NCI-H128 (cell line): ENCODE results near the gene SNAP29.

Source experiments
- DNase-seq: peaks from one replicate; lab custom pipeline; 2025; ENCODE audit not compliant: unreplicated experiment; lab: John Stamatoyannopoulos, UW

Gene SNAP29

DNA sequence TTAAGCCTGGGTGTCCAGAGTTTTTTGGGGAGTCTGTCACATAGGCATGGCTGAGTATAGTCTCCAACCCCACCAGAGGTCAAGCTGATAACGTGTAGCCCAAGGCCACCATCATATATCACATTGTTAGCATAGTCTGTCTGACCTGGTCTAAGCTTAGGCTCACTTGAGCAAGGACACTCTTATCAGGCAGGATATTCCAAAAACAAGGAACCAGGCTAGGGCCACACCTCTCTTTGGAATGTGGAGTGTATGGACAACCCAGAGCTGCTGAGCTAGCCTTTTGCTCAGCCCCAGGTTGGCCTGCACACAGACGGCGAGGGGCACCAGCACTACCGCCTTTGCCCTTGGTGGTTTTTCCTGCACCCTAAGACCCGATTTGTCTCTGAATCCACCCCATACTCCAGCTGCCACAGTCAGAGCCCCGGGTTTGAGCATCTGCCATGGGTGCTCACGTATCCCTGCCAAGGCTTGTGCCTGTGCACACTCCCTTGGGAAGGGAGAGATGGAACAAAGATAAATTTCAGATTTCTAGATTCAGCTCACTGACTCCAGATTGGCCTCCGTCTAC, 7.2 kb downstream of the SNAP29 start:
- DNase-seq, result no peak

DNA sequence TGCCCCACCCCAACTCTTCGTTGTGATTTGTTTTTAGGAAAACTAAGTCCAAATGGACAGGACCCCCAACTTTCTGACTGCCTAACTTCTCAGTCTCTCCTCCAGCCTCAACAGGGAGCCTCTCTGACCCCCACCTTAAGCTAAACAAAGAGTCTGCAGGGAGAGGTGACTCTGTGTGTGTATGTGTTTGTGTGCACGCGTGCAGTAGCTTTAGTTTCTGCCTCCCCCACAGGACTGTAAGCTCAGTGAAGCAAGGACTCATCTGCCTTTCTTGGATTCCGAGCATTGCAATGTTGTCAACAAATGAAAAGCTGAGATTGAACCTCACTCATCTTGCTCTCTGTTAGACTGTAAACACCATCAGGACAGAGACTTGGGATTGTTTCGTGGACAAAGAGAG, 7.9 kb downstream of the SNAP29 start:
- DNase-seq, result no peak

DNA sequence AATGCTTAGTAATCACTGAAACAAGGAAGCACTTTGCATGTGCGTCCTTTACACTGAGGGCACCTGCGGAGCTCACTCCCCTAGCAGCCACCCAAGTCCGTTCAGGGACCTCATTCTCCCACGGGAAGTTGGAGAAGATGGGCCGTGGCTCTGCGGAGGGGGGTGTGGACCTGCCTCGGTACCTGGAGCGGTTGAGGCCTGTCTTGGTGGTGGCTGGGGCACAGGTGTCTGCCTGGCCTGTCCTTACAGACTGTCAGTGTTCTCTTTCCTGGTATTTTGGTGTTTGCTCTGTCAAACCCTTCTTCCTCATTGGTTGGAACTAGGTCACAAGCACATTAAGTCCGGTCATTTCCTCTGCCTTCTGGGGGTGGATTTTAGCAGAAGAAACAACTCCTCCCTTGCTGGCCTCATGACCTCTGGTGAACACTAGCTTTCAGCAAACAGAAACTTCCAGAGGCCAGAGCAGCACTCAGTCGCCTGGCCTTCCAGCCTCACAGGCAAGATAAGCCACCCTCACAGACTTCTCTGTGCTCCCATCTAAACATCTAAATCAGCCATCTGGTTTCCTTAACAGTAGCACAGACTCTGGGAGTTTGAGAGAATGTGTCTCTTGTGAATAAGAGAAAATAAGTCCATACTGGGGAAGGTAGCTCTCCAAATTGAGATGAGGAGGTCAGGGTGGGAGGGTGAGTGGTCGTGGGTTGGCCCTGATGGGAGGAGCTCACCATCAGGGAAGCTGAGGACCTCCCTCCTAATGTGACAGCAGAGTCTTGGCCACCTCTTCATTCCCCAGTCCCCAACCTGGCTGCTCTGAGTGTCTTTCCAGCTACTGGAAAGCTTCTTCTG, 8.6 kb downstream of the SNAP29 start:
- DNase-seq, result no peak

DNA sequence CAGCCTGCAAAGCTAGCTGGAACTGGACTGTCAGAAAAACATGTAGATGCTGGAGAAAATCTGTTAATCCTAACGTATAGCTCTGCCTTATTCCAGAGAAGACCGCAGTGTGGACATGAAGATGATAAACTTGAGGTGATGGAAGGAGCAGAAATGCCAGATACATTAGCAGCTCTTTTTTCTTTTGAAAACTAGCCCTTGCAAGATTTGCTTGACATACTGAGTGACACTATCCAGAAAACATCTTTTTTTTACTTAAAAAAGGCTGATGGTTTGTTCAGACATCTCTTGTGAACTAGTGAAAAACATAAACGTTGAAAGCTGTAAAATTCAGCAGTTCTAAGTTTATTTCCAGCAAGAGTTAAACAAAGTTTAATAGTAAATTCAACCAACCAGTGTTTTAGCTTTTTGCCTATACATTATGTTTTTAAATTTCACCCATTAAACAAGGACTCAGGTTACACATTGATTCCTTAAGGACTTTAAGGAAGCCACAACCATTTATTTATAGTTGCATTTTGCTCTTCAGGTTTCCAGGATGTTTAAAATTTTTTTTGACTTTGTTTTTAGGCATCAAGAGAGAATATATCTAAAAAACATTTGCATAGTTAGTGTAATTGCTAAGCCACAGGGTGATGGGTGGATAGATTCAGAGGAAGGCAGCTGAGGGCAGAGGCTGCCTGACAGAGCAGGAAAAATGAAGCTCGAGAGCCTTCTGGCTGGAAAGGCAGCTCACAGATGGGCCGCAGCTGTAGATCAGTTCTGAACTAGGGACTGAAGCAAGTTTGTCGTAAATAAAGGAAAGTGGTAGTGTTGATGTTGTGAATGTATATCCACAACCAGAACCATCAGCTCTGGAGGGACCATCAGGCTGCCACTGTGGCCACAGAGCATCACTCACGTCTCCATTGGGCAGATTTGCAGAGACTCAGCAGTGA, 9.5 kb downstream of the SNAP29 start:
- DNase-seq, result no peak

GRCh38 chr22:20869234-20869633, 10.4 kb downstream of the SNAP29 start:
- DNase-seq, result no peak

- DNase-seq, result no peak
Observed at GRCh38 chr22:20873214-20873613, 14.4 kb downstream of the SNAP29 start.

GRCh38 chr22:20875296-20875695, 16.5 kb downstream of the SNAP29 start:
- no peak for DNase-seq

DNA sequence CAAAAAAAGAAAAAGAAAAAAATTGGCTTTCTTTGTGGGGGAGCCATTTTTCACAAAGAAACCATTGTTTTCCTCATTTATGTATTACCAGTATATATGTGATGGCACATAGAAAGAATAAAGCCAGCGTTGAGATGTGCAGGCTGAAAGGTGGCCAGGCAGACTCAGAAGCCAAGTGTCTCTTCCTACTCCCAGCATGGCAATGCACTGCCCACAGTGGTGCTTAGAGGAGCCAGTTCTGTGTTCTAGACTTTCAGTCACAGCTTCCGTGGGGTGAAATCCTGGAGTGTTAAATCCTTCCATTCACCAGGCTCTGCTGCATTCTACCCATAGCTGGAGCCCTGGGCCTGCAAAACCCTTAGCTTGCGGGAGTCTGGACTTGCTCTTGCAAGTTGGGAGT, 18.9 kb downstream of the SNAP29 start:
- DNase-seq, result no peak

GRCh38 chr22:20881231-20881630, 22.4 kb downstream of the SNAP29 start:
- DNase-seq, result no peak

GRCh38 chr22:20881869-20882815, 23.3 kb downstream of the SNAP29 start:
- DNase-seq, result no peak

DNA sequence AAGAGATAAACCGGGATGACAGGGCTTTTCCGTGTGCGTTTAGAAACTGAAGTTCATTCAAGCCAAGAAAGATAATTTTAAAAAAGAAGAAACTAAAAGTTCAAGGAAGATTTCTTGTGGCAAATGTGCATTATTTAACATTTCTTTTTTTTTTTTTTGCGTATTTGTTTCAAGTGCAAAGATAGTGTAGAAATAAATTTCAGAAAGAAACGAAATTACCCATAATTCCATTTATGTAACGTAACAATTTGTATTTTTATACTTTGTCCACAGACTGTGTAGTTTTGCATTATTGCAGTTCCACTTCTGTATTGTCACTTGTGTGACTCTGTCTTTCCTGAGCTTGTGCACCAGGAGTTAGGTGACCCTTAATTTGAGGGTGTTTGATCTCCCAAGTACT, 24.0 kb downstream of the SNAP29 start:
- no peak for DNase-seq

- no peak for DNase-seq
Observed at GRCh38 chr22:20884454-20884853, 25.6 kb downstream of the SNAP29 start.

DNA sequence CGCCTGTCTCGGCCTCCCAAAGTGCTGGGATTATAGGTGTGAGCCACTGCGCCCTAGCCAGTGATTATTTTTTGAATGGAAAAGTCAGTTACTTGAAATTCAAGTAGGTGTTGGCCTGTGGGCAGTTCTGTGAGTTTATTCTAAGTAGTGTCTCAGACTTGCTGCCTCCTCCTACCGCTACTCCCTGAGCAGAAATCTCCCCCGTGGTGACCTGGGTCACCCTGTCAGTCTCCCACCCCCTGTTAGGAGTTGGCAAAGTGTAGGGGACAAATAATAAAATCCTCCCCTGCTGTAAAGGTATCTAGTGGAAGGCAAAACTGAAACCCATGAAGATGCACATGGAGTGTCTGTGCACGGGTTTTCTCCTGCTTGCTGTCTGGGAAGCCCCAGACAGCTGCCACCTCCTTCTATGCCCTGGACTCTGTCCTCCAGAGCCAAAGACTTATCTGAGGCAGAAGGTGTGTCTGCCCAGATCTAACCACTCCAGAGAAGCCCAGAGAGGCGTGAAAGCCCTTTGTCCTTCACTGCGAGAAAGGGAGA, 26.3 kb downstream of the SNAP29 start:
- no peak for DNase-seq

DNA sequence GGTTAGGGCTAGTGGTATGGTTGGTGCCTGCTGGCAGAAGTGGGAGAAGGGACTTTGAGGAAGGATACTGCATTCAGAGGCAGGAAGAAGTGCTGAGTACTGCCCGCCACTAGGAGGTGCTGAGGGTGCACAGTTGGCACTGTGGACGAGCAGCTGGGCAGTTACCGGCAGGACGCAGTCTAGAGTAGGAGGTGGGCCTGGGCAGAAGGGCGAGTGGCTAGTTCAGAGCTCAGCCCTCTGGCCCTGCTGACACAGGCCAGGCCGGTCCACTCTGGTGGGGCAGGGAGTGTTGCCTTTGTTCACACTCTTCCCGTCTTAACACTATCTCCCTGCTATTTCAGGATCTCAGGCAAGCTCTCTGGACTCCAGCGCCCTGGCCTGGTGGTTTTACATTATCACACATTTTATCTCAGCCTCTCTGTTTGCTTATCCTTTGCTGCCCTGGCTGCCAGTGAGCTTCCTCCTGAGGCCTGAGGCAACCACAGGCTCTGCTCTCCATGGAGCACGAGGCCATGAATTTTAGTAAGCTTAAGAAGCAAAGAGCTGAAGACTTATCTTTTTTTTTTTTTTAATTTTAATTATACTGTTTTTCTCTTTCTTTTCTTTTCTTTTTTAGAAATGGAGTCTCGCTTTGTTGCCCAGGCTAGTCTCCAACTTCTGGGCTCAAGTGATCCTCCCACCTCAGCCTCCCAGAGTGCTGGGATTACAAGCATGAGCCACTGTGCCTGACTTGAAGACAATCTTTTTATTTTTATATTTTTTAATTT, 26.9 kb downstream of the SNAP29 start:
- peak; percentile 1 for DNase-seq

GRCh38 chr22:20887375-20887774, 28.6 kb downstream of the SNAP29 start:
- no peak for DNase-seq

GRCh38 chr22:20889025-20889704, 30.4 kb downstream of the SNAP29 start:
- DNase-seq, result no peak

GRCh38 chr22:20889904-20890540, 31.2 kb downstream of the SNAP29 start:
- DNase-seq, result no peak

- DNase-seq, result no peak
Observed at GRCh38 chr22:20890975-20891374, 32.2 kb downstream of the SNAP29 start.
